ENCODE data around the gene FCER1G. TPM values are rescaled to one million over a fixed set of nuclear protein-coding genes. Genes with fewer than 3 reads are reported as not detected.

The FCER1G gene
- total RNA-seq, 1 donor from 2014 or later, result 158 TPM

DNA sequence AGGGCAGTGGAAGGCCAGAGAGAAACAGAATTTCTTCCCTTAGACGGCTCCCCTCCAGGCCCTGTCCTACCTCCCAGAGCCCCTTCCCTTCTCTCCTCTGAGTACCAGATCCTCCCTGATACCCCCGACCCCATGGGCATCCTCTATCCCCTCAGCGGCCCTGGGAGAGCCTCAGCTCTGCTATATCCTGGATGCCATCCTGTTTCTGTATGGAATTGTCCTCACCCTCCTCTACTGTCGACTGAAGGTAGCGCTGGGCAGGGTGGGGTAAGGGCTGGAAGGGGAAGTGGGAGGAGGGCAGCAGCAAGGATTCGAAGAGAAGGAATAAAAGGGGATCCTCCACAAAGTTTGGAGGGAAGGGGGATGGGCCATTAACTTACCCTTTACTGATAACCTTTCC lies 2.7 kb downstream of the FCER1G start:
- Histone ChIP-seq H3K4me1 (no peaks in the 10 kb centered on the region), H3K27me3 (no peaks in the 10 kb centered on the region), H3K9me3 (no peaks in the 10 kb centered on the region), H3K4me3 (peak overlapping the region; percentile 28), H3K36me3 (peaks cover 26% of the 10 kb centered on the region), H3K27ac (peak overlapping the region; percentile 38)
- intact Hi-C loops (cut with DNase I), result no loop called here
- ATAC-seq (no peak), DNase-seq (no peak)
- TF ChIP-seq, protein P1, sequence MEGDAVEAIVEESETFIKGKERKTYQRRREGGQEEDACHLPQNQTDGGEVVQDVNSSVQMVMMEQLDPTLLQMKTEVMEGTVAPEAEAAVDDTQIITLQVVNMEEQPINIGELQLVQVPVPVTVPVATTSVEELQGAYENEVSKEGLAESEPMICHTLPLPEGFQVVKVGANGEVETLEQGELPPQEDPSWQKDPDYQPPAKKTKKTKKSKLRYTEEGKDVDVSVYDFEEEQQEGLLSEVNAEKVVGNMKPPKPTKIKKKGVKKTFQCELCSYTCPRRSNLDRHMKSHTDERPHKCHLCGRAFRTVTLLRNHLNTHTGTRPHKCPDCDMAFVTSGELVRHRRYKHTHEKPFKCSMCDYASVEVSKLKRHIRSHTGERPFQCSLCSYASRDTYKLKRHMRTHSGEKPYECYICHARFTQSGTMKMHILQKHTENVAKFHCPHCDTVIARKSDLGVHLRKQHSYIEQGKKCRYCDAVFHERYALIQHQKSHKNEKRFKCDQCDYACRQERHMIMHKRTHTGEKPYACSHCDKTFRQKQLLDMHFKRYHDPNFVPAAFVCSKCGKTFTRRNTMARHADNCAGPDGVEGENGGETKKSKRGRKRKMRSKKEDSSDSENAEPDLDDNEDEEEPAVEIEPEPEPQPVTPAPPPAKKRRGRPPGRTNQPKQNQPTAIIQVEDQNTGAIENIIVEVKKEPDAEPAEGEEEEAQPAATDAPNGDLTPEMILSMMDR (IDR thresholded peaks at IDR 0.05), result no peak

DNA sequence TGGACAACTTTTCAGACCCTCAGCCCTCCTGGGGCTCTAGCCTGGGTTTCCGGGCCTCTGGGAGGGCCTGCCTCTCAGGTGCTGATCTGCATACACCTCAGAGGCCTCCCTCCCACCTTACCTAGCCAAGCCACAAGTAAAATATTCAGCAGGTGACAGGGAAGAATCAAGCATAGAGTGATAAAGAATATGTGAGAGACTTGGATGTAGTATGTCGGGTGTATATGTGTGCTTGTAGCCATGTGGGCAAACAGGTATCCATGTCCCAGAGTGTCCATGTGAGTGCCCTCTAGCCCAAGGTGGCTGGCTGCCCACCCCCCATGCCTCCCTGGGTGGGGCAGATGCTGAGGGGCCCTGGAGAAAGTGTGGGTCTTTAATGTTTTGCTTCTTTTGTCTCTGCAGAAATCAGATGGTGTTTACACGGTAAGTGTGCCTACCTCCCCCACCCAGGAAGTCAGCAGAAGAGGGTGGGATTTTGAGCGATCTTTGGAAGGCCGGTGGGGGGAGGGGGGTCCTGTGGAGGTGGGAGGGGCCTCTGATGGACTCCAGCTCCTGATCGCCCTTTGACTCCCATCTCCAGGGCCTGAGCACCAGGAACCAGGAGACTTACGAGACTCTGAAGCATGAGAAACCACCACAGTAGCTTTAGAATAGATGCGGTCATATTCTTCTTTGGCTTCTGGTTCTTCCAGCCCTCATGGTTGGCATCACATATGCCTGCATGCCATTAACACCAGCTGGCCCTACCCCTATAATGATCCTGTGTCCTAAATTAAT lies 3.4 kb downstream of the FCER1G start:
- no peaks in the 10 kb centered on the region for H3K27me3 ChIP-seq
- no peak overlapping the region for H3K27ac ChIP-seq
- H3K9me3 ChIP-seq, result no peaks in the 10 kb centered on the region
- intact Hi-C loops (cut with DNase I), result no loop called here
- no peaks in the 10 kb centered on the region for H3K4me1 ChIP-seq
- TF ChIP-seq, protein P1 (IDR thresholded peaks at IDR 0.05), result no peak
- ATAC-seq (no peak), DNase-seq (no peak)
- H3K36me3 ChIP-seq, result peaks cover 19% of the 10 kb centered on the region
- peak overlapping the region; percentile 28 for H3K4me3 ChIP-seq

DNA sequence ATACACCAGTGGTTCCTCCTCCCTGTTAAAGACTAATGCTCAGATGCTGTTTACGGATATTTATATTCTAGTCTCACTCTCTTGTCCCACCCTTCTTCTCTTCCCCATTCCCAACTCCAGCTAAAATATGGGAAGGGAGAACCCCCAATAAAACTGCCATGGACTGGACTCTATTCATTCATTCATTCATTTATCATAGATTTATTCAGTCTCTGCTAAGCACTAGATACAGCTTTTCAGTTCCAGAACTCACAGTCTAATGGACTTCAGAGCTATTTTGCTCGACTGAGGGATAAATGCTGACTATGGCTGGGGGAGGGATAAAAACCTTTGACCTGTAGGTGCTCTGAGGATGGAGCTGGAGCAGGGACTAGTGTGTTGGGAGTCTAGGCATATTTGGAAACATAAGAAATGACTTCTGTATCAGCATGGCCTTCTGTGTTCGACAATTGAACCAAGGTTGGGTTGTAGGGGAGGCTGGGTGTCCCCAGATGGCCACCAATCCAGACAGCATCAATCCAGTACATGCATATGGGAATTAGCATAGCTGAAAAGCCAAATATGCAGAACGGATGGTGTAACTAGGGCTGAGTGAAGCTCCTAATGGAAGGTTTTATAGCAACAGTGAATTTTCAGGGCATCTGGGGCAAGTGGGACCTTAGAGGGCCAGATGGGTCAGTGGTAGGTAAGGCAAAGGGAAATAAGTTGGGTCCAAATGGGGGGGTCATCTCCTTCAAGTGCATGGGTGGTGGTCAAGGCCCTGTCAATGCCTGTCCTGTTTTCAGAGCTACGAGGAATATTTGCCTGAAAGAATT lies 4.2 kb downstream of the FCER1G start:
- Histone ChIP-seq H3K27me3 (no peaks in the 10 kb centered on the region), H3K4me3 (no peak overlapping the region), H3K4me1 (no peaks in the 10 kb centered on the region), H3K9me3 (no peaks in the 10 kb centered on the region), H3K27ac (no peak overlapping the region), H3K36me3 (peaks cover 11% of the 10 kb centered on the region)
- DNase-seq, result no peak
- no peak for ATAC-seq
- TF ChIP-seq, protein P1 (IDR thresholded peaks at IDR 0.05), result no peak
- intact Hi-C loops (cut with DNase I), result no loop called here

DNA sequence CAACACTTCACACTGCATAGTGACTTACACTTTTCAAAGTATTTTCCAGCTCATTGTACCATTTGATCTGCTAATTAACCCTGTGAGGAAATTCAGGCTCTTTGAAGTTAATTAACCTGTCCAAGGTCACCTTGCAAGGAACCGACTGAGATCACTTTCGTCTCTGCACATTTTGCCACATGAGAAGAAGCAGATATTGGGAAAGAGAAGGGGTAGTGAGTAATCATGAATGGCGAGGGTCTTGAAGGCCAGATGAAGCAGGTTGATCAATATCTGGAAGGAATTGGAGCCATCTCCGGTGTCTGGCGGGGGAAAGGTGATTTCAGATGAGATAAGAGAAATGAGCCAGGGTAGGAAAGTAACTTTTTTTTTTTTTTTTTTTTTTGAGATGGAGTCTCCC lies 4.9 kb downstream of the FCER1G start:
- no peak for DNase-seq
- TF ChIP-seq, protein P1 (IDR thresholded peaks at IDR 0.05), result no peak
- H3K4me3 ChIP-seq, result no peak overlapping the region
- no peaks in the 10 kb centered on the region for H3K9me3 ChIP-seq
- H3K36me3 ChIP-seq, result peaks cover 4% of the 10 kb centered on the region
- peaks cover 2% of the 10 kb centered on the region for H3K4me1 ChIP-seq
- no peaks in the 10 kb centered on the region for H3K27me3 ChIP-seq
- intact Hi-C loops (cut with DNase I), result loop anchor here (10.0 kb wide), 1 partner anchor 165 kb away; no protein-coding TSS in a partner anchor
- H3K27ac ChIP-seq, result no peak overlapping the region
- ATAC-seq, result no peak

DNA sequence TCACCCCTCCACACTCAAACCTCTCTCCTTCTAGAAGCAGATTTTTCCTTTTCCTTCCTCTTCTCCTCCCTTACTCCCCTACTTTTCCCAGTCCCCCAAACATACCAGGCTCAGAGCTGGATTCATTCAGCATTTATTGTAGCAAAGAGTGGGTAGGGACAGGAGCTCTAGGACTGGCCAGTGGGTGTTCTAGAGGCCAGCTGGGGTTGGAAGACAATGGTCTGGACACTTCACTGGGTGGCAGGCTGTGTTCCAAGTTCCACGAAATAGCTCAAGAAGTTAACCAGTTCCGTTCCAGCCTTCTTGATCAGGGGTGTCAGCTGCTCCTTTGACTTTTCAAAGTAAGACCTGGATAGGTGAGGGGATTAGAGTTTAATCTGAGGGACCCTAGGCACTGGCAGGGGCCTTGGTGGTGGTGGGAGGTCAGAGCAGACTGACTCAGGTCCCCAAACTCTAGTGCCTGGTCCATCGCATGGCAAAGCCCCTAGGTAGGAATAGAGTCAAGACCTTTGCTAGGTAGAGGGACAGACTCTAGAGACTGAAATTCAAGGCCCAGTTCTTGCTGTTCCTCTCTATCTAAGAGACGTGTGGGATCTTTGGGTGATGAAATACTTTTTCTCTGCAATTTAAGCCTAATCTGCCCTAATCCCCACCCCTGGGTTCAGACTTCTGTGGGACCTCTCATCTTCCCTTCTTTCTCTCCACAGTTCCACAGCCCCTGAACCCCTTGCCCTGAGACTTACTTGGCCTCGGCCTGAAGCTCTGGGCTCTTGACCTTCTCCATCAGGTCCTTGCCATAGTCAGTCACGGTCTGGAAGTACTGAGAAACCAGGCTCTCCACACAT lies 7.3 kb downstream of the FCER1G start:
- H3K4me1 ChIP-seq, result peaks cover 17% of the 10 kb centered on the region
- H3K9me3 ChIP-seq, result no peaks in the 10 kb centered on the region
- intact Hi-C loops (cut with DNase I), result loop anchor here (10.0 kb wide), 1 partner anchor 162 kb away; no protein-coding TSS in a partner anchor
- H3K4me3 ChIP-seq, result no peak overlapping the region
- ATAC-seq (no peak), DNase-seq (no peak)
- TF ChIP-seq, protein P1 (IDR thresholded peaks at IDR 0.05), result no peak
- H3K36me3 ChIP-seq, result no peaks in the 10 kb centered on the region
- H3K27me3 ChIP-seq, result no peaks in the 10 kb centered on the region
- H3K27ac ChIP-seq, result no peak overlapping the region

Data from upper lobe of right lung (tissue), 1 donor.